HepG2 (cell line): ENCODE data around the gene CYTH1. TPM values are rescaled to one million over a fixed set of nuclear protein-coding genes. Genes with fewer than 3 reads are reported as not detected.
A peak's percentile ranks its signal among the peaks of the same experiment; 100 is the strongest.

Experiments used
- GMEB1 ChIP-seq: sonication (generic); formaldehyde crosslinking; IDR thresholded peaks from 2 replicates; pipeline ENCODE4 v1.5.1; 2020; ENCODE audit warnings: missing genetic modification reagents, mild to moderate bottlenecking, borderline replicate concordance
- KDM6A ChIP-seq: IDR thresholded peaks from 2 replicates; pipeline ENCODE4 v1.6.1; 2016; ENCODE audit warnings: low read depth
- NRL ChIP-seq: sonication (generic); formaldehyde crosslinking; IDR thresholded peaks from 2 replicates; pipeline ENCODE4 v1.5.0; 2020; ENCODE audit warnings: missing genetic modification reagents, mild to moderate bottlenecking, moderate library complexity, borderline replicate concordance
- POLR2AphosphoS2 ChIP-seq: IDR thresholded peaks from 2 replicates; pipeline ENCODE4 v1.6.1; 2011; ENCODE audit warnings: low read depth, low read length, improper control_type of control experiment
- PTBP1 ChIP-seq: fragments of 200-400 bp; formaldehyde crosslinking; IDR thresholded peaks from 2 replicates; pipeline ENCODE4 v1.6.1; 2018; ENCODE audit warnings: low read length, low read depth; ENCODE audit not compliant: poor library complexity, severe bottlenecking
- RFX1 ChIP-seq: fragments of 450-650 bp; IDR thresholded peaks from 2 replicates; pipeline ENCODE4 v1.6.1; 2017
- SIN3A ChIP-seq: IDR thresholded peaks from 2 replicates; pipeline ENCODE4 v1.6.1; 2011; ENCODE audit warnings: low read depth, mild to moderate bottlenecking, control low read depth, low read length, borderline replicate concordance
- TGIF2 ChIP-seq: IDR thresholded peaks from 2 replicates; pipeline ENCODE4 v1.6.1; 2016; ENCODE audit warnings: control low read depth, missing compliant biosample characterization
- ZNF18 ChIP-seq: sonication (generic); formaldehyde crosslinking; IDR thresholded peaks from 2 replicates; pipeline ENCODE4 v1.8.0; 2022; ENCODE audit warnings: mild to moderate bottlenecking, missing genetic modification reagents; ENCODE audit not compliant: insufficient replicate concordance
- ZNF207 ChIP-seq: fragments of 450-650 bp; IDR thresholded peaks from 2 replicates; pipeline ENCODE4 v1.6.1; 2016; ENCODE audit warnings: antibody characterized with exemption, borderline replicate concordance
- ZNF44 ChIP-seq: sonication (generic); formaldehyde crosslinking; IDR thresholded peaks from 2 replicates; pipeline ENCODE4 v1.5.1; 2020; ENCODE audit warnings: mild to moderate bottlenecking, missing genetic modification reagents
- ZNF629 ChIP-seq: sonication (generic); formaldehyde crosslinking; conservative IDR thresholded peaks from 2 replicates; pipeline ENCODE4 v1.5.0; 2020; ENCODE audit warnings: missing genetic modification reagents
- polyA plus RNA-seq, 8 experiments: library from polyadenylated mRNA; depleted of rRNA in 3 of 8; stranded (reverse) in 7 of 8; unstranded in 1 of 8; fragments of >200 nt; fragmentation: Illumina TruSeq in 4 of 8; extraction: Trizol in 4 of 8; gene quantifications; 2 replicates each; pipeline versions ENCODE4 v1.2.1 to v1.2.3, GENCODE V29; 2011 to 2016; ENCODE audit warnings: low read depth in 4 of 8, missing spikeins in 1 of 8, mixed read lengths in 1 of 8; ENCODE audit not compliant: insufficient read depth in 1 of 8
- total RNA-seq, 5 experiments: library from RNA; depleted of rRNA; stranded (reverse); fragments of >200 nt; fragmentation: Illumina TruSeq; extraction: Trizol; gene quantifications; 2 replicates each; pipeline ENCODE4 v1.2.3, GENCODE V29; 2016; ENCODE audit warnings: low read depth in 1 of 5
- TF ChIP-seq, protein P1 (sequence below): IDR thresholded peaks from 2 replicates; pipeline ENCODE4 v1.4.0; 2020; ENCODE audit warnings: mild to moderate bottlenecking, missing genetic modification reagents
- TF ChIP-seq, protein P2 (sequence below): sonication (generic); formaldehyde crosslinking; IDR thresholded peaks from 2 replicates; pipeline ENCODE4 v1.4.0; 2020; ENCODE audit warnings: missing genetic modification reagents
- TF ChIP-seq, protein P3 (sequence below): sonication (generic); formaldehyde crosslinking; IDR thresholded peaks from 2 replicates; pipeline ENCODE4 v1.8.1; 2022; ENCODE audit warnings: low read depth, mild to moderate bottlenecking, missing genetic modification reagents
- TF ChIP-seq, protein P4 (sequence below): sonication (generic); formaldehyde crosslinking; IDR thresholded peaks from 2 replicates; pipeline ENCODE4 v1.5.0; 2020; ENCODE audit warnings: mild to moderate bottlenecking, missing genetic modification reagents

Gene CYTH1
- total and polyA plus RNA-seq, 2 of the 13 experiments (the other 11 are each of a cell fraction or from before 2014, with no cell fraction given): 20.1 to 48.9 TPM

DNA sequence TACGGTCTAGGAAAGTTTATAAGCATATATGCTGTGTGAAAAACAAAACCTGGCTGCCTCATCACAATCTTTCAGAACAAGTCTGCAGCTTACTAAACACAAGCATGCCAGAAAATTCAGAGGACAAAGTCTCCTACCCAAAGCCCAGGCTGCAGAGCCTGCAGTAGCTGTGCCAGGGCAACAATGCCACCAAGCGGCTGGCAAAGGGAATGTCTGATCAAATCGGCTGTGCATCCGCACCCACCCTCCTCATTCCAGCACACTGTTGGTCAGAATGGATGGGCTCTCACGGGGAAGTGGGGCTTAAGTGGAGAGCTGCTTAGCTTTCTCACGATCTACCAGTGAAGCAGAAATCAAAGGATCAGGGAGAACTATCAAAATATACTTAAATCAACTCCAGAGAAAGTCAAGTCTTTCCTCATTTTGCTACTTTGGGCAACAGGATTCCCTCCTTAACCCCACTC, 73.5 kb downstream of the CYTH1 start (continued):
- TF ChIP-seq PTBP1 (no peak), NRL (CRISPR knock-in tag) (no peak), SIN3A (no peak), RFX1 (no peak), GMEB1 (CRISPR knock-in tag) (peak; percentile 43; the same call in 1 of the 2 replicates), TGIF2 (CRISPR knock-in tag) (no peak), ZNF44 (peak; percentile 72; the same call in 1 of the 2 replicates), ZNF629 (CRISPR knock-in tag) (no peak), POLR2AphosphoS2 (no peak), ZNF18 (CRISPR knock-in tag) (no peak), KDM6A (CRISPR knock-in tag) (no peak), ZNF207 (no peak)
- TF ChIP-seq, protein P1, sequence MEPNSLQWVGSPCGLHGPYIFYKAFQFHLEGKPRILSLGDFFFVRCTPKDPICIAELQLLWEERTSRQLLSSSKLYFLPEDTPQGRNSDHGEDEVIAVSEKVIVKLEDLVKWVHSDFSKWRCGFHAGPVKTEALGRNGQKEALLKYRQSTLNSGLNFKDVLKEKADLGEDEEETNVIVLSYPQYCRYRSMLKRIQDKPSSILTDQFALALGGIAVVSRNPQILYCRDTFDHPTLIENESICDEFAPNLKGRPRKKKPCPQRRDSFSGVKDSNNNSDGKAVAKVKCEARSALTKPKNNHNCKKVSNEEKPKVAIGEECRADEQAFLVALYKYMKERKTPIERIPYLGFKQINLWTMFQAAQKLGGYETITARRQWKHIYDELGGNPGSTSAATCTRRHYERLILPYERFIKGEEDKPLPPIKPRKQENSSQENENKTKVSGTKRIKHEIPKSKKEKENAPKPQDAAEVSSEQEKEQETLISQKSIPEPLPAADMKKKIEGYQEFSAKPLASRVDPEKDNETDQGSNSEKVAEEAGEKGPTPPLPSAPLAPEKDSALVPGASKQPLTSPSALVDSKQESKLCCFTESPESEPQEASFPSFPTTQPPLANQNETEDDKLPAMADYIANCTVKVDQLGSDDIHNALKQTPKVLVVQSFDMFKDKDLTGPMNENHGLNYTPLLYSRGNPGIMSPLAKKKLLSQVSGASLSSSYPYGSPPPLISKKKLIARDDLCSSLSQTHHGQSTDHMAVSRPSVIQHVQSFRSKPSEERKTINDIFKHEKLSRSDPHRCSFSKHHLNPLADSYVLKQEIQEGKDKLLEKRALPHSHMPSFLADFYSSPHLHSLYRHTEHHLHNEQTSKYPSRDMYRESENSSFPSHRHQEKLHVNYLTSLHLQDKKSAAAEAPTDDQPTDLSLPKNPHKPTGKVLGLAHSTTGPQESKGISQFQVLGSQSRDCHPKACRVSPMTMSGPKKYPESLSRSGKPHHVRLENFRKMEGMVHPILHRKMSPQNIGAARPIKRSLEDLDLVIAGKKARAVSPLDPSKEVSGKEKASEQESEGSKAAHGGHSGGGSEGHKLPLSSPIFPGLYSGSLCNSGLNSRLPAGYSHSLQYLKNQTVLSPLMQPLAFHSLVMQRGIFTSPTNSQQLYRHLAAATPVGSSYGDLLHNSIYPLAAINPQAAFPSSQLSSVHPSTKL: peak; percentile 79
- TF ChIP-seq, protein P2, sequence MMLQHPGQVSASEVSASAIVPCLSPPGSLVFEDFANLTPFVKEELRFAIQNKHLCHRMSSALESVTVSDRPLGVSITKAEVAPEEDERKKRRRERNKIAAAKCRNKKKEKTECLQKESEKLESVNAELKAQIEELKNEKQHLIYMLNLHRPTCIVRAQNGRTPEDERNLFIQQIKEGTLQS (CRISPR knock-in tag): peak; percentile 54; the same call in 1 of the 2 replicates
- TF ChIP-seq, protein P3, sequence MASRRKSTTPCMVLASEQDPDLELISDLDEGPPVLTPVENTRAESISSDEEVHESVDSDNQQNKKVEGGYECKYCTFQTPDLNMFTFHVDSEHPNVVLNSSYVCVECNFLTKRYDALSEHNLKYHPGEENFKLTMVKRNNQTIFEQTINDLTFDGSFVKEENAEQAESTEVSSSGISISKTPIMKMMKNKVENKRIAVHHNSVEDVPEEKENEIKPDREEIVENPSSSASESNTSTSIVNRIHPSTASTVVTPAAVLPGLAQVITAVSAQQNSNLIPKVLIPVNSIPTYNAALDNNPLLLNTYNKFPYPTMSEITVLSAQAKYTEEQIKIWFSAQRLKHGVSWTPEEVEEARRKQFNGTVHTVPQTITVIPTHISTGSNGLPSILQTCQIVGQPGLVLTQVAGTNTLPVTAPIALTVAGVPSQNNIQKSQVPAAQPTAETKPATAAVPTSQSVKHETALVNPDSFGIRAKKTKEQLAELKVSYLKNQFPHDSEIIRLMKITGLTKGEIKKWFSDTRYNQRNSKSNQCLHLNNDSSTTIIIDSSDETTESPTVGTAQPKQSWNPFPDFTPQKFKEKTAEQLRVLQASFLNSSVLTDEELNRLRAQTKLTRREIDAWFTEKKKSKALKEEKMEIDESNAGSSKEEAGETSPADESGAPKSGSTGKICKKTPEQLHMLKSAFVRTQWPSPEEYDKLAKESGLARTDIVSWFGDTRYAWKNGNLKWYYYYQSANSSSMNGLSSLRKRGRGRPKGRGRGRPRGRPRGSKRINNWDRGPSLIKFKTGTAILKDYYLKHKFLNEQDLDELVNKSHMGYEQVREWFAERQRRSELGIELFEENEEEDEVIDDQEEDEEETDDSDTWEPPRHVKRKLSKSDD: no peak
- TF ChIP-seq, protein P4, sequence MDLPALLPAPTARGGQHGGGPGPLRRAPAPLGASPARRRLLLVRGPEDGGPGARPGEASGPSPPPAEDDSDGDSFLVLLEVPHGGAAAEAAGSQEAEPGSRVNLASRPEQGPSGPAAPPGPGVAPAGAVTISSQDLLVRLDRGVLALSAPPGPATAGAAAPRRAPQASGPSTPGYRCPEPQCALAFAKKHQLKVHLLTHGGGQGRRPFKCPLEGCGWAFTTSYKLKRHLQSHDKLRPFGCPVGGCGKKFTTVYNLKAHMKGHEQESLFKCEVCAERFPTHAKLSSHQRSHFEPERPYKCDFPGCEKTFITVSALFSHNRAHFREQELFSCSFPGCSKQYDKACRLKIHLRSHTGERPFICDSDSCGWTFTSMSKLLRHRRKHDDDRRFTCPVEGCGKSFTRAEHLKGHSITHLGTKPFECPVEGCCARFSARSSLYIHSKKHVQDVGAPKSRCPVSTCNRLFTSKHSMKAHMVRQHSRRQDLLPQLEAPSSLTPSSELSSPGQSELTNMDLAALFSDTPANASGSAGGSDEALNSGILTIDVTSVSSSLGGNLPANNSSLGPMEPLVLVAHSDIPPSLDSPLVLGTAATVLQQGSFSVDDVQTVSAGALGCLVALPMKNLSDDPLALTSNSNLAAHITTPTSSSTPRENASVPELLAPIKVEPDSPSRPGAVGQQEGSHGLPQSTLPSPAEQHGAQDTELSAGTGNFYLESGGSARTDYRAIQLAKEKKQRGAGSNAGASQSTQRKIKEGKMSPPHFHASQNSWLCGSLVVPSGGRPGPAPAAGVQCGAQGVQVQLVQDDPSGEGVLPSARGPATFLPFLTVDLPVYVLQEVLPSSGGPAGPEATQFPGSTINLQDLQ (CRISPR knock-in tag): no peak
